SIG-M5 treated with dmso at 0.1 percent for 504 hours (cell line): ENCODE measurements around the gene VPS13C.
"Not testable (repeated sequence)": the region's sequence is repeated elsewhere in the genome, so short reads cannot be mapped to it uniquely, and the experiment has no call there.

Source experiments
- DNase-seq: peaks from one replicate; lab custom pipeline; 2025; ENCODE audit not compliant: unreplicated experiment; lab: John Stamatoyannopoulos, UW

Gene VPS13C

DNA sequence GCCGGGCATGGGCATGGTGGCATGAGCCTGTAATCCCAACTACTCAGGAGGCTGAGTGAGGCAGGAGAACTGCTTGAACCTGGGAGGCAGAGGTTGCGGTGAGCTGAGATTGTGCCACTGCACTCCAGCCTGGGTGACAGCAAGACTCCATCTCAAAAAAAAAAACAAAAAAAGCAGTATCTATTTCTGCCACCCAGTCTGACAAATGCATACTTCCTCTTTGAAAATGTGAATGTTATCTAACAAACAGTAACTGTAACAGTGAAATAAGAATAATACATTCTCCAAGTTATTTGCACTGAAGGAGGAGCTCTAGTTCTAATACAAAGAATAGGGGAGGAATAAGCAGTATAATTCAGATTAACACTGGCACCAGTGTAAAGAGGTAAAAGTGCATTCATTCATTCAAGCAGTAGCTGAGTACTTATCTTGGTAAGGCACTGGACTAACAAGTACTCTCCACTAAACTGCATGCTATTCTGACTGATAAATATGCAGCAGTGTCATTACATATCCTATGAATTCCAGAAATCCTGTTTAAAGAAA is 12.9 kb downstream of the VPS13C start:
- peak; percentile 33 for DNase-seq

DNA sequence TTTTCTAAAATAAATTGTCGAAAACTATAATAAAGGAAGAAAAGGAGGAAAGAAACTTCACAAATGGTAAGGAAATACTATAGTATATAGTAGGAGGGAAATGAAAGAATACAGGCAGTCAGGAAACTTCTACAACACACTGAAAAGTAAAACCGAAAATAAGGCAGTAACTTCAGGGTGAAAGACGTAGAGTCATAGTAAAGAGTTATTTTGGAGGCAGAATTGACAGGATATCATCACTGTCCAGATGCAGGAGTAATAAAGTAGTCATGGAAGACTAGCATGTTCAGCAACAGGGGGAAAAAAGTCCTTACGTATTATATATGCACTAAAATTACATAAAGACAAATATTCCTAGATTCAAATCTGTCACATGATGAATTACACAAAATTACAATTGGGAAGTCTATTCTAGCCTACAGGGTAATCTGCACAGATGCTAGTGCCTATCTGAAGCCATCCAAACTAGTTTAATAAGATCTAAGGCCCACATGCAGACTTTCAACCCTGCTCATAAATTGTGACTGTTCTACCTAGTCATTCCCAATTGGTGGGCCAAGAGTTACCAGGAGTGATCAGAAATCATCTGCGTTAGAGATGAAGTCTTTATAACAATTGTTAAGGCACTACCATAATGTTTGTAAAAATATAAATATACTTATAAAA is 14.0 kb downstream of the VPS13C start:
- no peak for DNase-seq

DNA sequence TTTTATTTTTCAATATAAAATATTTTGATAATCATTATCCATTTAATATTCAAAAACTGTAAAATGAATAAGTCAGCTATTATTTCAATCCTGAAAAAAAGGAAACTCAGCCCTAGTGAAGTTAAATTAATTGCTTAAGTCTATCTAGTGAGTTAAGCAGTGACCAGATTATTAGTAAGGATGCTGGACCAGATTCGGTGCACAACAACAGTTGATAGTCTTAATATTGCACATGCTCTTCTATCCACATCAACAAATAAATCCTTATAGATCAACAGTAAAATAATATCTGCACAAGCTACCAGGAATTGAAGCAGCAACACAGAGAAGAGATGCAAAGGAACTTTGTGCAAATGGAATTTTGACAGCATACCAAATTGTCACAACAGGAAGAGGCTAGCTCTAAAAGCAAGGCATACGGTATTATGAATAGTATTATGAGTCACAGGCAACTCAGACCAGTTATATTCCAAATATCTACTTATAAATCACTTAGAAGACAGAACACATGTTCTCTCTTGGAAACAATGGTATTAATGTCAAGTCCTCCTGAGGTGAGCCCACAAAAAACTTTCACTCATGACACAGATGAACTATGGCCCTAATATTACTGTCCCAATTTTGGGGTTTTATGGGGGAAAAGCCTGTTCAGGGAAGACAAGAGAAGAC is 24.9 kb downstream of the VPS13C start:
- DNase-seq, result no peak

DNA sequence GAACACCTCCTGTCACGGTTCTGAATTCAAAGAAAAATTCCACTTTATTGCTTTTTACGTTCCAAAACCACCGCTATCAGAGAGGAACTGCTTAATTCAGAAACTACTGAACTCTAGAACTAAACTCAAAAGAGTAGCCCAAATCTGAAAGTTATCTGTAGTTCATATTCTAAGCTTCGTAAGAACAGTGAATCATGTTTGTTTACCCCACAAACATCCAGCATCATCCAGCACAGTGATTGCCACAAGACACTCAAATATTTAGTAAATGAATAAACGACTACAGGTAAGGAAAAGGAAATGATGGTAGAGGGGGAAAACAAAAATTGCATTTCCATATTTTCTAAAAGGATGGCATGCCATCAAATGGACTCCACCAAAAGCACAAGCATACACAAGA is 32.3 kb downstream of the VPS13C start:
- no peak for DNase-seq

DNA sequence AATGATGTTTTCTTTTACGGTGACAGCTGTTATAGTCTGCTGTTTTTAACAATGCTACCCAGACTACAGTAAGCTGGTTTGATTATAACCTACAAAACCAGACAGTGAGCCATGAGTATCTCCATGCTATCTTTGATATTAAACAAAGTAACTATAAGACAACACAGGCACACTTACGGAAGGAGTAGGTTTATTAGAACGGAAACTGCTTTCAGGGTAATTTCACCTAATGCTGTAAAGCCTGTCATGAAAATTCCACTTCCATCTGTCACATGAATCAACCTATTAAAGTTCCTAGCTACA is 33.0 kb downstream of the VPS13C start:
- no peak for DNase-seq

DNA sequence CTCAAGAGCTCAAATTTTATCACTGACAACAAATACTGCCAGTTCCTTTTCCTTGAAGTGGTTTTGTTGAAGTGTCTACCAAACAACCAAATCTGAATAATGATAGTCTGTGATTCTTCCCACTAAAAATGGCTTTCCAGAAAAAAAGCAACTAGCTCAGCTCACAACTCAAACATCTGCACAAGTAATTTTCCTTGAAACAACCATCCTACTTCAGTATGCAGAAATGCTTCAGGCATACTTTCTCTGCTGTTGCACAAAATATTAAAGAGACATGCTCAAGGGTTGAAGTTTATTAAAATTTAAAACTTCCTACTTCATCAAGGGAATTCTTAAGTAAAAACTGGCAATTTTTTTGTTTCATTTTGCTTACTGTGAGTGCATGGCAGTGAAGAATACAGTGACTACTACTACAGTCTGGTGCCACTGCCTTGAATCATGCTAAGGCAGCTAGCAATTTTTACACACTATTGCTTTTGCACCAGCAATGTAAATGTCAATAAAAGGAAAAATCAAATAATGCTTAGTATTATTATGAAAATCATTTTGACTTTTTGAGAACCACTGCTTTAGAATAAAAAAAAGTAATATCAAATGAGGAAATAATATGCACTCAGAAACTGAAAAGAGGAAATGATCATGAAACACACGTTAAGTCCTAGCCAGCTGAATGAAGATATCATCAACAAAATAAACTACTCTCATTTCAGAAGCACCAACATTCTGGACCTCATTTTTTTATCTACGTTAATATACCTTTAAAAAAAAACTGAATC is 33.6 kb downstream of the VPS13C start:
- peak; percentile 10 for DNase-seq

DNA sequence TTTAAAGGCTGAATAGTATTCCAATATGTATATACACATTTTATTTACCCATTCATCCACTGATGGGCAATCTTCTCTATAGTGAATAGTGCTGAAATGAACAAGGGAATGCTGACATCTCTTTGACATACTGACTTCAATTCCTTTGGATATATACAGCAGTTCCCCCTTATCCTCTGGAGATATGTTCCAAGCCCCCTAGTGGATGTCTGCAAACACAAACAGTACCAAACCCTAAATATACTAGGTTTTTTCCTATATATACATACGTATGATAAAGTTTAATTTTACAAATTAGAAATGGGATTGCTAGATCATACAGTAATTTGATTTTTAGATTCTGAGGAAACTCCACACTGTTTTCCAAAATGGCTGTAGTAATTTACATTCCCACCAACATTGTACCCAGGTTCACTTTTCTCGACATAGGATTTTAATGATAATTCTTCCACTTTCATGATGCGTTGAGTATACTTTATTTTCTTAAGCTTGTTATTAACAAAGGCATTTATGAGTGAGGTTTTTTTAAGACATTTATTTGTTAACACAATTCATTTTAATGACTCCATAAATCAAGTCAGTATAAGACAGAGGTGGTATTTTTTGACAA is 38.2 kb downstream of the VPS13C start:
- DNase-seq, result peak; percentile 9

DNA sequence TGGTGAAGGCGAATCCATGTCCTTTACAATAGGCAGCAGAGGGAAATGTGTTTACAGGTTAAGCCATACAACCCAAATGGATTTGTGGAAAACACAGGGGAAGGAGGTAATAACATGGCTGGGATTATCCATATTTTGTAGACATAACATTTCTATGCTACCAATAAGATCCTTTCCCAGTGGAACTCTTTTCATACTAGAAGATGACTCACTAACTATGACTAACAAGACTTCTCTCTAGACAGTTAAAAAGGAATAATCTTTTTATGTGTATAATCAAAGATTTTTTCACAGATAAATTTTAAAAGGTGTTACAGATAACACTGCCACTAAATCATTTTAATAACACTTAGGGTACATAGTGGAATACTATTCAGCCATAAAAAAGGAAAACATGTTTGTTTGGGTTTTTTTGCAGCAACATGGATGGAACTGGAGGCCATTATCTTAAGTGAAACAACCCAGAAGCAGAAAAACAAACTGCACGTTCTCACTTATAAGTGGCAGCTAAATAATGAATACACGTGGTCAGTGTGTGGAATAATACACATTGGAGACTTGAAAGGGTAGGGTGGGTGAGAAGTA is 39.6 kb downstream of the VPS13C start:
- DNase-seq, result no peak

DNA sequence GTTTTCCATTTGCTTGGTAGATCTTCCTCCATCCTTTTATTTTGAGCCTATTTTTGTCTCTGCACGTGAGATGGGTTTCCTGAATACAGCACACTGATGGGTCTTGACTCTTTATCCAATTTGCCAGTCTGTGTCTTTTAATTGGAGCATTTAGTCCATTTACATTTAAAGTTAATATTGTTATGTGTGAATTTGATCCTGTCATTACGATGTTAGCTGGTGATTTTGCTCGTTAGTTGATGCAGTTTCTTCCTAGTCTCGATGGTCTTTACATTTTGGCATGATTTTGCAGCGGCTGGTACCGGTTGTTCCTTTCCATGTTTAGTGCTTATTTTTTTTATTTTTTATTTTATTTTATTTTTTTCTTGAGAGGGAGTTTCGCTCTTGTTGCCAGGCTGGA is 54.9 kb downstream of the VPS13C start:
- DNase-seq, result not testable (repeated sequence)

DNA sequence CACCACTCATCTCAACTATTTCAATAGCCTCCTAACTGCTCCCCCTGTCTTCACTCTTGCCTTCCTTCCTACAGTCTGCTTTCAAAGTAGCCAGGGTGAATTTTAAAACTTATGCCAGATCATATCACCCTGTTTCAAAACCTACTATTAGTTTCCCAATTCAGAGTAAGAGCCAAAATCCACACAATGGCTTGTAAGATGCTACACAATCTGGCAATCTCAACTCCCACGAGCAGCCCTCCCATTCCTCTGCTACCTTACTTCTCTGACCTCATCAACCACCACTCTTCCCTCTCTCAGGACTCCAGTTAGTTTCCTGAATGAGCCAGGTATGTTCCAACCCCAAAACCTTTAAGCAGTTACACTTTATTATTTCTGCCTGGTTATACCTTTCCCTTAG is 62.5 kb downstream of the VPS13C start:
- DNase-seq, result no peak

DNA sequence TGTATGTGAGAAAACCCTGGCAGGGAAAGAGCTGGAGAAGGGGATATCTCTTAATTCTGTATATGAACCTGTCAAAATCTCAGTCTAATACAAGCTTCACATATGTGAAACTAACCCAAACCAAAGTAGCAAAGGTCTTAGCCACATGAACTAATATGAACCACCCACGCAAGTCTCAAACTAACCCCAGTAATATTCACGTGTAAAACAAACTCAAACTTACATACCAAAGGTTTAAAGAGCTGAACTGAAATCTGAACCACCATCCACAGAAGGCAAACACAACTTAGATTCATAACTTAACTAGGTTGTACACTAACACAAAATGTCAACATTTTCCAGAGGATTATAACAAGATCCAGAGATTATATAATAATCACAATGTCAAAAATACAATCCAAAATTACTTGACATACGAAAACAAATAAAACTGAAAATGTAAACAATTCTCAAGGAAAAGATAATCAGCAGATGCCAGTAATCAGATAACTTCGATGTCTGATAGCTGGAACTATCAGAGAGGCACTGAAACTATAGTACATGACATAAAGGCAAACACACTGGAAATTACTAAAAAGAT is 64.1 kb downstream of the VPS13C start:
- no peak for DNase-seq

DNA sequence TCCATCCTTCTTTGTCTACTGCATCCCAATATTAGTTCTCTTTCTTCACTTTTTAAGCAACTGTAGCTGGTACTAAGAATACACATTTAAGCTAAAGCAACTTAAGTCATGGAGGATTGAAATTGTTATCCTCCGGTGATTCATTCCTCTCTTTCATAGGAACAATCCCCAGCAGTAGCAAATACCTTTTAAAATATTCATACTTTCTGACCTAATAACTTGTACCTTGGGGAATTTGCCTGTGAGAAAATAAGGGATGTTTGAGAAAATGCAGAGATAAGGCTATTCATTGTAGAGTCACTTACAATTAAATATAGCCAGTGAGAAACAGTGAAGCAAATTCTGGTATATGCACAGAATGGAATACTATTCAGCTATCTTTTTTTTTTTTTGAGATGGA is 66.0 kb downstream of the VPS13C start:
- no peak for DNase-seq

DNA sequence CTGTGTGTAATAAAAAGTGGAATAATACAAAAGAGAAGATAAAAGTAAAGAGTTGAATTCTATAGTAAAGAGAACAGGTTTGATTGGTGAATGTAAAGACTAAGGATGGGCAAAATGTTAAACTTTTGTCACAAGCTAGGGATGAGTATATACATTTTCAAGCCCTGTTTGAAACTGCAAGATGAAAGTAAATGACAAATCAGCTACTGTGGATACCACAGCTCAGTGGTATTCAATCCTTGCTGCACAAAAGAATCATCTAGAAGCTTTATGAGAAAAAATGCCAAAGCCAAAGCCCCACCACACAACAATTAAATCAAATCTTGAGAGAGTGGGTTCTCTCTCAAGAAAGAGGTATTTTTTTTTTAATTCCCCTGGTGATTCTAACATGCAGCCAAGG is 67.7 kb downstream of the VPS13C start:
- no peak for DNase-seq

DNA sequence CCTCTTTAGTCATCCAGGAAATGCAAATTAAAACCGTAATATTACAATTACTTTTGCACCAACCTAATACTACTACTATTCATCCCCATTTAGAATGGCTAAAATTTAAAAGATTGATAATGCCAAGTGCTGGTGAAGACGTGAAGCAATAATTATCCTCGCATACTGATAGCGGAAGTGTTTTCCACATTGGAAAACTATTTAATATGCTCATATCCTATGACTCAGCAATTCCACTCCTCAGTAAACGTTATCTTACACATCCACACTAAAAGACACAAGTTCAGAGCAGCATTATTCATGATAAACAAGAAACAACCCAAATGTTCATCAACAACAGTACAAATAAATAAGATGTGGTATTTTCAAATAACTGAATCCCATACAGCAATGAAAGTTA is 70.6 kb downstream of the VPS13C start:
- DNase-seq, result no peak

DNA sequence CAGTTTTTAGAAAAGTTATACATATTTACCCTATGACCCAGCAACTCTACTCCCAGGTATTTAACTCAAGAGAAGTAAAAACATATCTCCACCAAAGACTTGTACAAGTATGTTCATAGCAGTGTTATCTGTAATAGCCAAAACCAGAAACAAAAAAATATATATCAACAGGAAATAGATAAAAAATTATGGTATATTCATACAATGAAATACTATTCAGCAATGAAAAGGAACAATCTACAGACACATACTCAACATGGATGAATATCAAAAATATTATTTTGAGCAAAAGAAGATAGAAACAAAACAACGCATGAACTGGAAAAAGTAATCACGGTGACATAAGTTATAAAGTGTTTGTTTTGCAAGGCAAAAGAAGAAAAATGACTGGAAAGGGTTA is 72.4 kb downstream of the VPS13C start:
- no peak for DNase-seq

DNA sequence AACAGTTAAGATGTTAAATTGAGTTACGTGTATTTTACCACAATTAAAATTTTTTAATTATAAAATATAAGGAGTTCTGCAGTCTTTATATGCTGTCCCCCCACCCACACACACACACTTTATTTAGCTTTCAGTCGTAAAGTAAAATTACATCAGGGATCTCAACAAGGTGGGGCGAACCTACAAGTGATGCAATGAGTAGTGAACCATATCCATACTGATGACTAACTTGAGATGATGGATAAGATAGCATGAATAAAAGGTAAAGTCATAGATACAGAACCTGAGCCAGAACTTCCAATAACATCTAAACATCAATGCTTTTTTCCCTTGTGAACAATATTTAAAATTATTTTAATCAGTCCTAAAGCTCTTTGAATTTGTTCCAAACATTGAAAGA is 77.2 kb downstream of the VPS13C start:
- no peak for DNase-seq

DNA sequence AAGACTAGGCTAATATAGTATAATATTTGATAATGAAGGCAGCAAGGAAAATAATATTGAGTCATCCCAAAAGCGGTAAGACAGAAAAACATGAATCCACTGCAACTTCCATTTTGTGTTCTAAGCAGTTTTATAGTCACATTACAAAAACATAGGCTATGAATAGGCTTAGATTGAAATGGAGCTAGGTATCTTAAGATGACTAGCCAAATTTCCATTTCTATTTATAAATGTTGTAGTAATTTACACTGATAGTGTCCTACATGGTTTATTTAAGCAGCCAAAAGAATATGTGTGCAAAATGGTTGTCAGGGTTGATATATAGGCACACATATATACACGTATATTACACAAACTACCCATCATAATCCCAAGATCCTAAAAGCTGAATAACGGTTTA is 82.0 kb downstream of the VPS13C start:
- no peak for DNase-seq

DNA sequence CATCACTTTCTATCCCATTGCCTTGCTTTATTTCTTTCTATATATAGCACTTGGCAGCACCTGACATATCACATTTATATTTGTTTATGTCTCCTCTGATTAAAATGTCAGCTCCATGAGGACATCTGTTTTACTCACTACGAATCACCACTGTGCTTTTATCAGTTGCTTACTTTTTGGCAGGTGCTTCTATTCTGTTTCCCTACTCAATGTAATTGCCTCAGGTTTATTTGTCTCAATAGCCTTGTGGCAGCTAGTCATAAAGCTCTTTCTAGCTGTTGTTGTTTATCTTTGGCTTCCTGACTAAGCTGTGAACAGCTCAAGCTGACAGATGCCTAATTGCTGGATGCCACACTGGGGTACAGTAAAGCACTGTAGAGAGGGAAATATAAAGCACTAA is 85.5 kb downstream of the VPS13C start:
- no peak for DNase-seq

DNA sequence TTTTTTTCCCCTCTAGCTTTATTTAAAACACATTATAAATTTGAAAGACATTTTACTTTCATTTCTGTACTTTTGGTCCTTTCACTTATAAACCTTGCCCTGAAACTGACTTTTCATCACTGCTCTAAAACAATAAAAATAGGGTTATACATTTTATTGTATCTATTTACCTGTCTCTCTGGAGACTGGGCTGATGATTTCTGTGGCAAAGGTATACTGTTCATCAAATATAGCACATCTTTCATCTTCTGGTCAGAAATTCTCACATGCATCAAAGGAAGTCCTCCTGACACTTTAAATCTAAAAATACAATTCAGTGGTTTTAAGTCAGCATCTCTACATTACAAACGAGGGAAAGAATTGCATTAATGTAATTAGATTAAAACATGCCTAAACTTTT is 86.1 kb downstream of the VPS13C start:
- no peak for DNase-seq

DNA sequence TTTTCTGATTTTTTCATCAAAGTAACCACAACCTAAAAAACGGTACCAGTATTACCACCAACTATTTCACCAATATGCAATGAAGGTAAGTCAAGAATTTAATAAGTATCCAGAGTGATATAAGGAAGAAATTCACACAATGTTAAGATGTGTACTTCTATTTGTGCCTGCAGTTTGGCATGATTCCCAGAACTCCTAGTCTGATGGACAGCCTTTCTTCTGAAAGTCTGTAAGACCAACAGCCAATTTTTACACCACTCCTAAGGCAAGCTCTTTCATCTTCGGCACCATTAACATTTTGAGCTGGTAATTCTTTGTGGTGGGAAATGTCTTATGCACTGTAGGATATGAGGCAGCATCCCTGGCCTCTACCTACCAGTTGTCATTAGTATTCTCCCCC is 108.3 kb downstream of the VPS13C start:
- DNase-seq, result no peak

DNA sequence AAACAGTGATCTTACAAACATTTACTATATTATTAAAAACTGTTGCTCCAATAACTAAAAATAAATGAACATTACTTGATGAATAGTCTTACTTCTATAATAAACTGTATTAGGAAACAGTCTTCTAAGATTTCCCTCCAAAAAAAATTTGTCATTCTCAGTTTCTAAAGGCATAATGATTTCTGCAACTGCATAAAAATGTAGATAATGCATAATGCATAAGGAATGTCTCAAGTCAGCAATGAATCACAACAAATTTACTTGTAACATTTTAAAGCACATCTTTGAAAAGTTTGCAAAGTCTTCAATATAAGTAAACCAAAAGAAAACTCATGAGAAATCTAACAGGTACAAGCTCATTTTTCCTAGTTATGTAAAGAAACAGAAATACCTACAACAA is 113.5 kb downstream of the VPS13C start:
- no peak for DNase-seq
